A673 (cell line): Measurements from ENCODE around the gene ME3.

Experiments used
- CTCF ChIP-seq: fragments of 300-800, 200-600 bp; sonication (generic); conservative IDR thresholded peaks from 2 replicates; pipeline ENCODE4 v1.5.1; 2017; ENCODE audit warnings: low read depth, mild to moderate bottlenecking, antibody characterized with exemption, low read length, moderate library complexity, mixed read lengths
- EZH2 ChIP-seq: fragments of 200-600 bp; sonication (generic); IDR thresholded peaks from 2 replicates; pipeline ENCODE4 v1.6.1; 2017; ENCODE audit warnings: borderline replicate concordance, low read depth, mild to moderate bottlenecking, mixed read lengths, antibody characterized with exemption, low read length; ENCODE audit not compliant: poor library complexity, severe bottlenecking

DNA sequence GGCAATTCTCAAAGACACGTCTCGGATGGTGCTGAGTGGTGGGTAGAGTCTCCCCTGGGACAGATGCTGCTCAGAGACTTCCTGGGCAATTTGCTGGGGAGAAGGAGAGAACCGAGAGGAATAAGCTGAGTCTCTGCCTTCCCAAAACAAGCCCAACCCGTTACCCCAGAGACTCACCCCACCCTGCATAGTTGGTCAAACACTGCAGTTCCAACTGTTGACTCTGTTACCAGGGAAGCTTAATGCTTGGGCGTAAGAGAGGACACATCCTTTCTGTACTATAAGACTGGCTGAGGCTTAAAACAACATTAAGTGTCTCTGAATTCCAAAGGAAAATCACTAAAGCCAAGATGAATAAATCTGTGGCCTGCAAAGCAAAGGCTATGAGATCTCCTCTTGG, 229.6 kb downstream of the ME3 start:
- no peak for TF ChIP-seq CTCF
- TF ChIP-seq EZH2 = no peak
